ENCODE measurements around the gene SELENOO. TPM values are rescaled to one million over a fixed set of nuclear protein-coding genes. Genes with fewer than 3 reads are reported as not detected.
A peak's percentile ranks its signal among the peaks of the same experiment; 100 is the strongest.

SELENOO gene
- total RNA-seq, 1 experiment from 2014 or later = 41.3 TPM

DNA sequence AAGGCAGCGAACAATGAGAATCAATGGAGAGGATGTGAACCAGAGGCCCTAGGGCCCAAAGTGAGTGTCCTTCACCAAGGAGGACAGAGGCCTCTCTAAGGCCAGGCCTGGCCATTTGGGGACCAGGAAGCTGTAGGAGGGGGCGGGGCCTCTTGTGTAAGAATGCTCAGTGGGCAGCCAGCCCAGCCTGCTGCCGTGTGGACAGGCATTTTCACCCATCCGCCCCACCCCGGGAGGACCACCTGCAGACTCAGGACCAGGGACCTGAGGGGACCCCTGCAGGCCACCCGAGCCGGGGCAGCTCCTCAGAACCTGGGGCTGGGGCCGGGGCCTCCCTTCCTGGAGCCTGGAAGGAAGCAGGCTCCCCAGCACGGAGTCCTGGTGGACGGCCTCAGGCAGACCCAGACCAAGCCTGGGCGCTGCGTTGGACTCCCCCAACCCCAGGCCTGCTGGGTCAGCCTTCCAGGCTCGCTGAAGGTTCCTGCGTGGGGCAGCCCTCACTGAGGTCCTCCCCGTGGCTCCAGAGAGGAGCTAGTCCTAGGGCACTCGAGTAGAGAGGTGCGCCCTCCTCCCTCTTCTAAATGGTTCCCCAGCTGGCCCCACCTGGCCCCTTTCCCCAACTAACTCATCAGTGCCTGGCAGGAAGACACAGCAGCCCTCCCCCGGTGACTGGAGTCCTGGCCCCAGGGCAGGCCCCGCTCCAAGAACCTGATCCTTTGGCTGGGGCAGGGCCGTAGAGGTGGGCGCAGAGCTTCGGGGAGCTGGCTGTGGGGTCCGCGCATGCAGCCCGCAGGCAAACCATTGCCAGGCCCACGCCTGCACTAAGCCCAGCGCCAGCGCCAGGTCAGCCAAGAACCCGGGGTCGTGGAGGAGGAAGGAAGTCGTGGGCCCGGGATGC lies 16.6 kb upstream of the SELENOO start:
- POLR2A ChIA-PET (ENCODE audit: low non-redundant PET) = no interaction called here
- Histone ChIP-seq H3K36me3 (ENCODE audit: insufficient read depth, low read length, poor library complexity, severe bottlenecking) (no peaks in the 10 kb centered on the region), H3K27me3 (replicated peaks; ENCODE audit: insufficient read depth, low read depth, low read length, poor library complexity) (no peaks in the 10 kb centered on the region), H3K4me3 (ENCODE audit: low read depth, low read length, poor library complexity, severe bottlenecking) (no peak overlapping the region), H3K9me3 (ENCODE audit: low read depth, low read length, poor library complexity, severe bottlenecking) (no peaks in the 10 kb centered on the region), H3K4me1 (ENCODE audit: insufficient read depth, low read length, poor library complexity, severe bottlenecking) (no peaks in the 10 kb centered on the region), H3K27ac (ENCODE audit: low read depth, low read length, poor library complexity, severe bottlenecking) (no peak overlapping the region)
- TF ChIP-seq CTCF (conservative IDR thresholded peaks at IDR 0.05; ENCODE audit: low read depth, low read length) (no peak), EZH2 (IDR thresholded peaks at IDR 0.05; ENCODE audit: borderline replicate concordance, low read depth, low read length, poor library complexity, severe bottlenecking) (no peak)
- CTCF ChIA-PET = no interaction called here
- DNase-seq (ENCODE audit: low spot score) = no peak
- intact Hi-C loops (cut with micrococcal nuclease; ENCODE audit: unreplicated experiment) = no loop called here
- no TSS peak for BruUV-seq (replicated peaks)

- ChIA-PET CTCF (no interaction called here), POLR2A (ENCODE audit: low non-redundant PET) (no interaction called here)
- no TSS peak for BruUV-seq (replicated peaks)
- Histone ChIP-seq H3K27me3 (replicated peaks; ENCODE audit: insufficient read depth, low read depth, low read length, poor library complexity) (no peaks in the 10 kb centered on the region), H3K9me3 (ENCODE audit: low read depth, low read length, poor library complexity, severe bottlenecking) (no peaks in the 10 kb centered on the region), H3K27ac (ENCODE audit: low read depth, low read length, poor library complexity, severe bottlenecking) (peak overlapping the region; percentile 74), H3K4me1 (ENCODE audit: insufficient read depth, low read length, poor library complexity, severe bottlenecking) (no peaks in the 10 kb centered on the region), H3K36me3 (ENCODE audit: insufficient read depth, low read length, poor library complexity, severe bottlenecking) (no peaks in the 10 kb centered on the region), H3K4me3 (ENCODE audit: low read depth, low read length, poor library complexity, severe bottlenecking) (peak overlapping the region; percentile 45)
- no peak for DNase-seq (ENCODE audit: low spot score)
- intact Hi-C loops (cut with micrococcal nuclease; ENCODE audit: unreplicated experiment) = no loop called here
- TF ChIP-seq EZH2 (IDR thresholded peaks at IDR 0.05; ENCODE audit: borderline replicate concordance, low read depth, low read length, poor library complexity, severe bottlenecking) = no peak
- TF ChIP-seq CTCF (conservative IDR thresholded peaks at IDR 0.05; ENCODE audit: low read depth, low read length) = no peak
Observed at GRCh38 chr22:50184902-50185374, 15.9 kb upstream of the SELENOO start.

GRCh38 chr22:50185375-50186087 lies 15.3 kb upstream of the SELENOO start, which contains the start of gene TRABD:
Gene TRABD, plus strand, starts transcription at chr22:50185913. Its CDS starts 7,148 bp downstream, at chr22:50193061.
- no peaks in the 10 kb centered on the region for H3K9me3 ChIP-seq (ENCODE audit: low read depth, low read length, poor library complexity, severe bottlenecking)
- no TSS peak for BruUV-seq (replicated peaks)
- CTCF ChIA-PET = no interaction called here
- intact Hi-C loops (cut with micrococcal nuclease; ENCODE audit: unreplicated experiment) = no loop called here
- peak within 1 kb of the TSS; percentile 84 for H3K4me3 ChIP-seq (ENCODE audit: low read depth, low read length, poor library complexity, severe bottlenecking)
- TF ChIP-seq EZH2 (IDR thresholded peaks at IDR 0.05; ENCODE audit: borderline replicate concordance, low read depth, low read length, poor library complexity, severe bottlenecking) = no peak
- TF ChIP-seq CTCF (conservative IDR thresholded peaks at IDR 0.05; ENCODE audit: low read depth, low read length) = no peak
- peak; percentile 95 for DNase-seq (ENCODE audit: low spot score)
- no peaks in the 10 kb centered on the region for H3K4me1 ChIP-seq (ENCODE audit: insufficient read depth, low read length, poor library complexity, severe bottlenecking)
- POLR2A ChIA-PET (ENCODE audit: low non-redundant PET) = no interaction called here
- H3K27me3 ChIP-seq (replicated peaks; ENCODE audit: insufficient read depth, low read depth, low read length, poor library complexity) = no peaks in the 10 kb centered on the region
- H3K27ac ChIP-seq (ENCODE audit: low read depth, low read length, poor library complexity, severe bottlenecking) = peak within 1 kb of the TSS; percentile 83
- H3K36me3 ChIP-seq (ENCODE audit: insufficient read depth, low read length, poor library complexity, severe bottlenecking) = no peaks in the 10 kb centered on the region

All from A673 (cell line).